Testis (tissue), 5 donors: ENCODE data around the gene COX7B2. TPM values are rescaled to one million over a fixed set of nuclear protein-coding genes. Genes with fewer than 3 reads are reported as not detected.
A peak's percentile ranks its signal among the peaks of the same experiment; 100 is the strongest.

Experiments used
- DNase-seq: peaks from one replicate; pipeline ENCODE4 v3.0.0-alpha.2; 2019
- H3K27ac ChIP-seq, 2 donors: fragments of 200-600 bp; sonication (generic); one replicate each; pipeline ENCODE4 v1.5.1; 2019
- H3K27me3 ChIP-seq: fragments of 200-600 bp; sonication (generic); one replicate; pipeline ENCODE4 v1.5.1; 2019
- H3K36me3 ChIP-seq: fragments of 200-600 bp; sonication (generic); one replicate; pipeline ENCODE4 v1.5.1; 2017; ENCODE audit warnings: low read depth; ENCODE audit errors: missing control alignments
- H3K4me1 ChIP-seq: fragments of 200-600 bp; sonication (generic); one replicate; pipeline ENCODE4 v1.5.1; 2019
- H3K4me3 ChIP-seq, 2 donors: fragments of 200-600 bp; sonication (generic); one replicate each; pipeline ENCODE4 v1.5.1; 2017 to 2019
- H3K9me3 ChIP-seq: fragments of 200-600 bp; sonication (generic); one replicate; pipeline ENCODE4 v1.5.1; 2017
- POLR2A ChIP-seq: fragments of 450-650 bp; IDR thresholded peaks from one replicate; pipeline ENCODE4 v1.6.1; 2017; ENCODE audit warnings: antibody characterized with exemption, mild to moderate bottlenecking, moderate library complexity
- WGBS, 2 donors: methylation state at CpG; one replicate each; pipeline ENCODE4 v1.1.5; 2018; 5-methylcytosine and 5-hydroxymethylcytosine counted together
- intact Hi-C: fragments of 100-400 bp; cut with DNase I; formaldehyde crosslinking; loops from one replicate; pipeline ENCODE4 v1.15.1; 2023; ENCODE audit warnings: low total_unique reads
- long read RNA-seq, 2 donors: transcript quantifications; one replicate each; lab custom pipeline, GENCODE V29; 2026
- polyA plus RNA-seq: library from polyadenylated mRNA; stranded (reverse); fragments of 350-450 nt; fragmentation: Illumina TruSeq; extraction: RNeasy Lipid Tissue Mini Kit (QIAGEN cat#74804); gene quantifications from one replicate; pipeline ENCODE4 v1.2.3, GENCODE V29; 2014; ENCODE audit warnings: low read depth, low replicate concordance; ENCODE audit not compliant: insufficient read depth
- total RNA-seq, 2 donors: library from RNA; depleted of rRNA; stranded (reverse); fragments of >200 nt; gene quantifications; one replicate each; pipeline ENCODE4 v1.2.3, GENCODE V29; 2016
- TF ChIP-seq, protein P1 (sequence below), 3 experiments: fragments of 450-650 bp in 2 of 3; fragments of 200-600 bp in 1 of 3; sonication (generic) in 1 of 3; IDR thresholded peaks; one replicate each; pipeline ENCODE4 v1.5.1; 2016 to 2019; ENCODE audit warnings: antibody characterized with exemption in 3 of 3, mild to moderate bottlenecking in 2 of 3, moderate library complexity in 1 of 3

COX7B2 gene, protein sequence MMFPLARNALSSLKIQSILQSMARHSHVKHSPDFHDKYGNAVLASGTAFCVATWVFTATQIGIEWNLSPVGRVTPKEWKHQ
- 10 to 100 TPM; 14.3 to 17.0 TPM for total RNA-seq
- polyA plus RNA-seq: 199 TPM
- long read RNA-seq, donor 1, partial matches to known transcripts: 0 of 2 reads
- long read RNA-seq, donor 1, other reads (novel, unspliced or antisense): 0 of 2 reads
- long read RNA-seq, donor 2, partial matches to known transcripts: 0 of 1 reads
- long read RNA-seq, donor 2, other reads (novel, unspliced or antisense): 0 of 1 reads

DNA sequence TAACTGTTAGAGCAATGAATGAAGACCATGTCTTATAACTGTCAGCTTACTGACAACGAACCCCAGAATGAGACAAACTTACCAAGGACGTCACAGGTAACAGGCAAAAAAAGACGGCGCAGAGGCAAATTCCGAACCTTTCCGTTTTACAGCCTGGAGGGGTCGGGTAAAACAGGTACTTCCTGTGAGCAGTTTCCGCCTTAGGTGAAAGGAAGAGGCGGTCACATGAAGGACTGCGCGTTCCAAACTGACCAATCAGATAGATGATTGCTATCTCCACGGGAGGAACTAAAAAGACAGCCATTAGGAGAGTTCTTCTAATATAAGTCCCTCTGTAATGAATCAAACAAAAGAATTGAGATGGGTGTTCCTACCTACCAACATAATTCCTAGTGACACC lies at the start of gene COX7B2:
TSS of gene COX7B2 (minus strand) at position 168 of the 400 bp plus-strand sequence. CDS start 174,053 bp downstream, outside the sequence.
- 73 to 86% methylated on average over 12 of the region's 12 CpGs for WGBS, 2 donors
- TF ChIP-seq, protein P1, sequence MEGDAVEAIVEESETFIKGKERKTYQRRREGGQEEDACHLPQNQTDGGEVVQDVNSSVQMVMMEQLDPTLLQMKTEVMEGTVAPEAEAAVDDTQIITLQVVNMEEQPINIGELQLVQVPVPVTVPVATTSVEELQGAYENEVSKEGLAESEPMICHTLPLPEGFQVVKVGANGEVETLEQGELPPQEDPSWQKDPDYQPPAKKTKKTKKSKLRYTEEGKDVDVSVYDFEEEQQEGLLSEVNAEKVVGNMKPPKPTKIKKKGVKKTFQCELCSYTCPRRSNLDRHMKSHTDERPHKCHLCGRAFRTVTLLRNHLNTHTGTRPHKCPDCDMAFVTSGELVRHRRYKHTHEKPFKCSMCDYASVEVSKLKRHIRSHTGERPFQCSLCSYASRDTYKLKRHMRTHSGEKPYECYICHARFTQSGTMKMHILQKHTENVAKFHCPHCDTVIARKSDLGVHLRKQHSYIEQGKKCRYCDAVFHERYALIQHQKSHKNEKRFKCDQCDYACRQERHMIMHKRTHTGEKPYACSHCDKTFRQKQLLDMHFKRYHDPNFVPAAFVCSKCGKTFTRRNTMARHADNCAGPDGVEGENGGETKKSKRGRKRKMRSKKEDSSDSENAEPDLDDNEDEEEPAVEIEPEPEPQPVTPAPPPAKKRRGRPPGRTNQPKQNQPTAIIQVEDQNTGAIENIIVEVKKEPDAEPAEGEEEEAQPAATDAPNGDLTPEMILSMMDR (IDR thresholded peaks at IDR 0.05): no peak
- no peak for TF ChIP-seq POLR2A

DNA sequence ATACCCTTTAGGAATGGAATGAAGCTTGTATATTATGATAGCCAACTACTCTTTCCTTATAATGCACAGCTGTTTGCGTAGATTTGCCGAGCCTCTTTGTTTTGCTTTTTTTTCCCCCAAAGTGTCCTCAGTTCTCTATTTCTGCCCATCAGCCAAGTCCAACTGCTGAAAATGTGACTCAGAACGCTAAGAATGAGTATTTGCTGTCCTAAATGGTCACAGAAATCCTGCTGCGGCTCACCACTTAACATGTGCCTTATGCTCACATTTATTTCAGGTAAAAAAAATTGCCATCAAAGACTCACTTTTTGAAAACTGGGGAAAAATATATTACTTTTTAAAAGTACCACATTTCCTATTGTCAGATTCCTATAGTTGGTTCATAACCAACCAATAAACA lies 47.4 kb upstream of the COX7B2 start:
- Histone ChIP-seq H3K27me3 (no peaks in the 10 kb centered on the region), H3K27ac (no peak overlapping the region), H3K4me3 (no peak overlapping the region), H3K9me3 (no peaks in the 10 kb centered on the region), H3K36me3 (no peaks in the 10 kb centered on the region), H3K4me1 (no peaks in the 10 kb centered on the region)
- no peak for DNase-seq
- TF ChIP-seq, protein P1 (IDR thresholded peaks at IDR 0.05): no peak
- intact Hi-C loops: no loop called here
- WGBS, 2 donors: 71 to 74% methylated on average over 4 of the region's 4 CpGs

More for the DNA sequence above, at the start of gene COX7B2:
- no peaks in the 10 kb centered on the region for H3K9me3 ChIP-seq
- no peaks in the 10 kb centered on the region for H3K4me1 ChIP-seq
- H3K4me3 ChIP-seq: peak within 1 kb of the TSS; percentile 9 to 41
- no peaks in the 10 kb centered on the region for H3K36me3 ChIP-seq
- no peak within 1 kb of the TSS for H3K27ac ChIP-seq
- intact Hi-C loops: no loop called here
- H3K27me3 ChIP-seq: no peaks in the 10 kb centered on the region
- peak; percentile 56 for DNase-seq

DNA sequence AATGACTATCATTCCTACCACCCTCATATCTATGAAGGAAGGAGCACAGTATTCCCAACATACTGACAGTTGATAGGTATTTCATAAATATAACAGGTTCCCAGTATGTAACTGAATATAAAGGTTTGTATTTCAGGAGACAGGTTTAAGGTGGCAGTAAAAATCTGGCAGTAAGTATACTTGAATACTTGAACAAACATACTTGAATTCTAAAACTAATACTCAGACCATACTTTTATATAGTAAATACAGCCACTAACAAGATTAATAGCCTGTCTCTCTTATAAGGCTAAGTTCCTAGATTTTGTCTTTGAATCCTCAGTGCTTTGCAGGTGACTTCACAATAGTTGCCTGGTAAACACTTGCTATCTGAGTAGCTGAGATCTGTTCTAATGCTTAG lies 46.6 kb upstream of the COX7B2 start:
- no peaks in the 10 kb centered on the region for H3K36me3 ChIP-seq
- no peak for DNase-seq

DNA sequence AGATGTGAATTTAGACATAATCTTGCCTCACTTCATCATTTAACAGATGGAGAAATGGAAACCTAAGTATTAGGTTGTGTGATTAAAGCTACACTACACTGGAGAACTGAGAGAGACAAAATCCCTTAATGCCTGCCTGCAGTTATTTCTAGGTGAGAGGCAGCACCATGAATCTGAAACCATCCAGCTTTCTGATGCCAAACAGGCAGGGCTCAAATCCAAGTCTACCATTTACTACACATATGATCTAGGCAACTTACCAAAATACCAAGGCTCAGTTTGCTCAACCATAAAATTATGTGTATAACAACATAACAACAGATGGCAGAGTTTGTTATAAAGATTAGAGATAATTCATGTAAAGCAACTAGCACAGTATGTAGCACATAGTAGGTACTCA lies 45.6 kb upstream of the COX7B2 start:
- Histone ChIP-seq H3K9me3 (no peaks in the 10 kb centered on the region), H3K27me3 (no peaks in the 10 kb centered on the region), H3K4me1 (no peaks in the 10 kb centered on the region), H3K36me3 (no peaks in the 10 kb centered on the region), H3K4me3 (no peak overlapping the region), H3K27ac (no peak overlapping the region)
- no peak for DNase-seq
- intact Hi-C loops: no loop called here
- TF ChIP-seq, protein P1 (IDR thresholded peaks at IDR 0.05): no peak
- TF ChIP-seq POLR2A: no peak

More for the DNA sequence above, 46.6 kb upstream of the COX7B2 start:
- H3K4me1 ChIP-seq: no peaks in the 10 kb centered on the region
- TF ChIP-seq, protein P1 (IDR thresholded peaks at IDR 0.05): no peak
- TF ChIP-seq POLR2A: no peak
- intact Hi-C loops: no loop called here
- no peaks in the 10 kb centered on the region for H3K27me3 ChIP-seq
- no peaks in the 10 kb centered on the region for H3K9me3 ChIP-seq
- H3K27ac ChIP-seq: no peak overlapping the region
- H3K4me3 ChIP-seq: no peak overlapping the region

DNA sequence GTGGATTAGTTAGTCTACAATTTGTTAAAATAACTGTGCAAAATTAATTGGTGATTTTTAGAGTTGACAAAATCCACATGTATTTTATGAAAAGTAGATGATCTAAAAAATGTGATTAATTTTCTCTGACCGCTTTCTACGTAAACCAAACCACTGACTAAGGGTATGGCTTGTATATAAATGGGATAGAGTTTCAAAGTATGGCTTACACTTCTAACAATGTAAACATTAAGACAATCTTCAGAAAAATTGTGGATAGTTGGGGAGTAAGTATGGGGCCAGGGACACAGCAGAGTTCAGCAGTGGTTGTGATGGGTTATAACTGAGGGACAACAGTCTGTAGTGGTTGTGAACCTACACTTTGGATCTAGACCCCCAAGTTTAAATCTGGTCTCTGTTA lies 44.5 kb upstream of the COX7B2 start:
- no peak overlapping the region for H3K27ac ChIP-seq
- no peak for TF ChIP-seq POLR2A
- TF ChIP-seq, protein P1 (IDR thresholded peaks at IDR 0.05): no peak
- intact Hi-C loops: no loop called here
- H3K27me3 ChIP-seq: no peaks in the 10 kb centered on the region
- H3K4me3 ChIP-seq: no peak overlapping the region
- no peaks in the 10 kb centered on the region for H3K9me3 ChIP-seq
- no peaks in the 10 kb centered on the region for H3K4me1 ChIP-seq
- 95 to 97% methylated on average over 2 of the region's 2 CpGs for WGBS, 2 donors
- no peak for DNase-seq
- no peaks in the 10 kb centered on the region for H3K36me3 ChIP-seq
